GM10248 (cell line): ENCODE data around the gene UBALD2.

Source experiments
- CTCF ChIA-PET: fragments of 300-600 bp; sonication (Branson Sonifier 250); formaldehyde crosslinking; extraction: SDS; loops from one replicate; lab custom pipeline; 2021; ENCODE audit warnings: antibody characterized with exemption; lab: Yijun Ruan, JAX
- POLR2A ChIA-PET: fragments of 350-650 bp; sonication (Branson Sonifier 250); formaldehyde crosslinking; extraction: SDS; loops from one replicate; lab custom pipeline; 2020; ENCODE audit warnings: antibody characterized with exemption; lab: Yijun Ruan, JAX
- DNase-seq: peaks from one replicate; pipeline ENCODE4 v3.0.0; 2012; ENCODE audit errors: extremely low spot score
- TF ChIP-seq, protein P1 (sequence below): IDR thresholded peaks from 2 replicates; pipeline ENCODE4 v1.5.1; 2012; ENCODE audit warnings: mild to moderate bottlenecking, low read depth; ENCODE audit errors: extremely low read depth, missing control alignments, control extremely low read depth

Gene UBALD2

DNA sequence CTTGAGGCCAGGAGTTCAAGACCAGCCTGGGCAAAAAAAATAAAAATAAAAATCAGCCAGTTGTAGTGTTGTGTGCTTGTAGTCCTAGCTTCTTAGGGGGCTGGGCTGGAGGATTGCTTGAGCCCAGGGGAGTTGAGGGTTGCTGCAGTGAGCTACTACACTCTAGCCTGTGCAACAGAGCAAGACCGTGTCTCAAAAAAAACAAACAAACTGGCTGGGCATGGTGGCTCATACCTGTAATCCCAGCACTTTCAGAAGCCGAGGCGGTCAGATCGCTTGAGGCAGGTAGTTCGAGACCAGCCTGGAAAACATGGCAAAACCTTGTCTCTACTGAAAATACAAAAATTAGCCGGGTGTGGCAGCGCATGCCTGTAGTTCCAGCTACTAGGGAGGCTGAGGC lies 4.9 kb upstream of the UBALD2 start:
- TF ChIP-seq, protein P1, sequence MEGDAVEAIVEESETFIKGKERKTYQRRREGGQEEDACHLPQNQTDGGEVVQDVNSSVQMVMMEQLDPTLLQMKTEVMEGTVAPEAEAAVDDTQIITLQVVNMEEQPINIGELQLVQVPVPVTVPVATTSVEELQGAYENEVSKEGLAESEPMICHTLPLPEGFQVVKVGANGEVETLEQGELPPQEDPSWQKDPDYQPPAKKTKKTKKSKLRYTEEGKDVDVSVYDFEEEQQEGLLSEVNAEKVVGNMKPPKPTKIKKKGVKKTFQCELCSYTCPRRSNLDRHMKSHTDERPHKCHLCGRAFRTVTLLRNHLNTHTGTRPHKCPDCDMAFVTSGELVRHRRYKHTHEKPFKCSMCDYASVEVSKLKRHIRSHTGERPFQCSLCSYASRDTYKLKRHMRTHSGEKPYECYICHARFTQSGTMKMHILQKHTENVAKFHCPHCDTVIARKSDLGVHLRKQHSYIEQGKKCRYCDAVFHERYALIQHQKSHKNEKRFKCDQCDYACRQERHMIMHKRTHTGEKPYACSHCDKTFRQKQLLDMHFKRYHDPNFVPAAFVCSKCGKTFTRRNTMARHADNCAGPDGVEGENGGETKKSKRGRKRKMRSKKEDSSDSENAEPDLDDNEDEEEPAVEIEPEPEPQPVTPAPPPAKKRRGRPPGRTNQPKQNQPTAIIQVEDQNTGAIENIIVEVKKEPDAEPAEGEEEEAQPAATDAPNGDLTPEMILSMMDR, result no peak
- no peak for DNase-seq
- ChIA-PET CTCF (interaction anchor here (0.7 to 11.7 kb wide), 5 partner anchors 11 to 78 kb away, joined by 3 to 117 read pairs (median 4); no protein-coding TSS in a partner anchor), POLR2A (no interaction called here)

DNA sequence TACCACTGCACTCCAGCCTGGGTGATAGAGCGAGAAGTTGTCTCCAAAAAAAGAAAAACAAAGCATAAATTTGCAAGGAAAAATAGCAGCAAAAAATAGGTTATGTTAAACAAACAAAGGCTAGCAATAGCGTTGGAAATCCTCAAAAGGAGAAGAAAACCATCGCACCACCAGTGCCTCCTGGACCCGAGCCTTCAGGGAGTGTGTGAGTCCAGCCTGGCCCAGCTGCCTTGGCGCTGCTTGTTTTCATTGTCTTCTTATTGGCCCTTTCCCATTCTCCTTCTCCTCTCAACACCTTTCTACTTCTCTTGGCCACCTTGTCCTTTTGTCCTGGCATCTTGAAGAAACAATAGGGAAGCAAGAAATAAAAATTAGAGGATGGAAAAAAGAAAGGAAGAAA lies 4.5 kb upstream of the UBALD2 start:
- CTCF ChIA-PET, result interaction anchor here (0.9 to 11.7 kb wide), 5 partner anchors 12 to 79 kb away, joined by 3 to 117 read pairs (median 6); no protein-coding TSS in a partner anchor
- no peak for DNase-seq
- TF ChIP-seq, protein P1, result no peak
- POLR2A ChIA-PET, result no interaction called here

DNA sequence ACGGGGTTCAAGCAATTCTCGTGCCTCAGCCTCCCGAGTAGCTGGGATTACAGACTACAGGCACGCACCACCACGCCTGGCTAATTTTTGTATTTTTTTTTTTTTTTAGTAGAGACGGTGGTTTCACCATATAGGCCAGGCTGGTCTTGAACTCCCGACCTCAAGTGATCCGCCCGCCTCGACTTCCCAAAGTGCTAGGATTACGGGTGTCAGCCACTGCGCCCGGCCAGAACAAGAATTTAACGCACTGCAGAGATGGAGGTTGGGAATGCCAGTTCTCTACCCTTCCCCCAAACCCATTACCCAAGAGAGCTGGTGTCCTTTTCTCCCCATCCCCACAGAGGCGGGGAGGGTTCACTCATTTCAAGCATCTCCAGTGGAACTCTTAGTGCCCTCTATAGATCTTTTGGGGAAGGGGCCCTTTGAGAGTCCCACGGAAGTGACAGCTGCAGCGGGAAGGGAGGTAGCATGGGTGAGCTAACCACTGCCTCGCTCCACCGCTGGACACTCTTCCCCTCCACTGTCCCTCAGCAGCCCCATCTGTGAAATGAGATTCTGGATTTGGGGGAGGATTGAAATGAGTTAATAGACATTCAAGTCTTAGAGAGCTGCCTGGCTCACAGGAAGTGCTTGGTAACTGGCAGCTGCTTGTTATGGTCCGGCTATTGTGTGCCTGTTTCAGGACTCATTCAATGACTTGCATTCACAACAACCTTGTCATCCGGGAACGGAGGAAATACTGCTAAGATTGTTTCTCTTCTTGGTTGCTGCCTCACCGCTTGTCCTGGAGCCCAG lies 3.5 kb upstream of the UBALD2 start:
- POLR2A ChIA-PET, result interaction anchor here (0.7 to 4.5 kb wide), 4 partner anchors 9 to 533 kb away, joined by 3 to 36 read pairs (median 4); no protein-coding TSS in a partner anchor
- DNase-seq, result peak; percentile 59
- TF ChIP-seq, protein P1, result no peak
- CTCF ChIA-PET, result interaction anchor here (0.8 to 11.7 kb wide), 4 partner anchors 13 to 261 kb away, joined by 3 to 117 read pairs (median 14); partner anchors contain the start of gene CDK3

DNA sequence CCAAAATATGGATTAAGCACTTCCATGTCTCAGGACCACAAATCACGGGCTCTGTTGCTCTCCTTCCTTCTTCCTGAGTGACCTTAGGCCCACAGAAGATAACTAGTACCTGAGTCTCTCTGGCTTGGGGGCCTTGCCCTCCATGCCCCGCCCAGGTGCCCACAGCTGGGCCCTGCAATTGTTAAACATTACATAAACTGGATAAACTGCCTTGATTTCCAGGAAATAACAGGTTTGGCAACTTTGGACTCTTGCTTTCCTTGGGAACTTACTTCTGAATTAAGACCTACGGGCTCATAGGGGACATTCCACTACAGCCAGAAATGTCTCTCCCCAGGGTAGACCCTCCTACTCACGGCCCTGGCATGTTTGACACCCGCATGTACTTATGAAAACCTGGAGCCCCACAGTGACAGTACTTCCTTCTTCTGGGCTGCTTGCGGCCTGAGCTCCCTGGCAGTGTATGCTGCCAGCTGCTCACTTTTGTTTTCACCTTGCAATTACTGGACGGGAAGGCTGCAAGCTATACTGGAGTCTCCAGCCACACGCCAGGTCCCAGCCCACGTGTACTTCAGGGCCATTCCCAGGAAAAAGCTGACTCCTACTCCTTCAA lies 2.3 kb upstream of the UBALD2 start:
- peak; percentile 61 for DNase-seq
- ChIA-PET CTCF (interaction anchor here (0.8 to 11.7 kb wide), 6 partner anchors 14 to 83 kb away, joined by 3 to 117 read pairs (median 4); no protein-coding TSS in a partner anchor), POLR2A (interaction anchor here (0.7 to 4.5 kb wide), 5 partner anchors 10 to 535 kb away, joined by 3 to 36 read pairs (median 6); no protein-coding TSS in a partner anchor)
- TF ChIP-seq, protein P1, result no peak

DNA sequence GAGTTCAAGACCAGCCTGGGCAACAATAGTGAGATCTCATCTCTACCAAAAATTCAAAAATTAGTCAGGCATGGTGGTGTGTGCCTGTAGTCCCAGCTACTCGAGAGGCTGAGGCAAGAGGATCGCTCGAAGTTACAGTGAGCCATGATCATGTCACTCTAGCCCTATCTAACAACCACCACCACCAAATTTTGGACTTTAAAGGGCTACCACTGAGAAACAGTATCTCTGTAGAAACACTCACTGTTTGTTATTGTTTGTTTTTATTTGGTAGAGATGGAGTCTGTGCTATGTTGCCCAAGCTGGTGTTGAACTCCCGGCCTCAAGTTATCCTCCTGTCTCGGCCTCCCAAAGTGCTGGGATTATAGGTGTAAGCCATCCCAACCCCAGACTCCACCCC lies 1.3 kb upstream of the UBALD2 start:
- CTCF ChIA-PET, result interaction anchor here (0.8 to 11.7 kb wide), 4 partner anchors 15 to 65 kb away, joined by 3 to 117 read pairs (median 13); no protein-coding TSS in a partner anchor
- DNase-seq, result no peak
- POLR2A ChIA-PET, result interaction anchor here (0.6 to 4.5 kb wide), 4 partner anchors 9 to 33 kb away, joined by 3 to 36 read pairs (median 9); no protein-coding TSS in a partner anchor
- TF ChIP-seq, protein P1, result no peak

DNA sequence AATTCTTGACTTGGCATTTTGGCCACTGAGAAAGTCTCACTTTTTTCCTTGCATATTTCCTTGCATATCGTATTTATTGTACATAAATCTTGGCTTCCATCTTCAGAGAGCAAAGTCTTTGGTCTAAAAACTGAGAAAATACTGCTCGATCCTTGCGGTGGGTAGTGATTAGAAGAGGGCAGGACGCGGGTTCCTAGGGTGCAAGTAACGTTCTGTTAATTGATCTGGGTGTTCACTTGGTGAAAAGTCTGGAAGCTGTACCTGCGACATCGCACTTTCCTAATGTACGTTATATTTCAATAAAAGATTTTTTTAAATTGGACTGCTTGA lies 758 bp upstream of the UBALD2 start:
- no peak for DNase-seq
- TF ChIP-seq, protein P1, result no peak
- ChIA-PET POLR2A (interaction anchor here (0.6 to 4.5 kb wide), 9 partner anchors 9 to 499 kb away, joined by 3 to 36 read pairs (median 4); no protein-coding TSS in a partner anchor), CTCF (interaction anchor here (0.8 to 11.7 kb wide), 5 partner anchors 15 to 77 kb away, joined by 3 to 117 read pairs (median 3); no protein-coding TSS in a partner anchor)
